ENCODE results near the gene TSPAN13.

GRCh38 chr7:16726189-16726588 is 27.4 kb upstream of the TSPAN13 start:
- TF ChIP-seq CTCF (IDR thresholded peaks at IDR 0.05) (no peak), POLR2A (IDR thresholded peaks at IDR 0.05) (no peak)

Data from Peyer's patch (tissue), 4 donors.